Stimulated activated naive CD8-positive, alpha-beta T cell treated with anti-CD3 and anti-CD28 coated beads, Interleukin-15, Interleukin-2, amounts not matched to agents 100 ng/mL and 50 ng/mL, for 24 hours (primary cell): ENCODE data around the gene CELF5.
"Not testable (repeated sequence)": the region's sequence is repeated elsewhere in the genome, so short reads cannot be mapped to it uniquely, and the experiment has no call there.

Experiments used
- H3K27ac Mint-ChIP-seq: one replicate; pipeline ENCODE4 v1.8.0; 2021; ENCODE audit warnings: mild to moderate bottlenecking, mixed read lengths
- H3K27me3 Mint-ChIP-seq: one replicate; pipeline ENCODE4 v1.8.0; 2021; ENCODE audit warnings: mixed read lengths
- H3K36me3 Mint-ChIP-seq: one replicate; pipeline ENCODE4 v1.8.0; 2021; ENCODE audit warnings: low read depth, mixed read lengths
- H3K4me1 Mint-ChIP-seq: one replicate; pipeline ENCODE4 v1.8.0; 2021; ENCODE audit warnings: low read depth, mixed read lengths
- H3K4me3 Mint-ChIP-seq: one replicate; pipeline ENCODE4 v1.8.0; 2021; ENCODE audit warnings: mild to moderate bottlenecking, mixed read lengths
- H3K9me3 Mint-ChIP-seq: one replicate; pipeline ENCODE4 v1.8.0; 2021; ENCODE audit warnings: mixed read lengths

The CELF5 gene

GRCh38 chr19:3333020-3333583, 108.6 kb downstream of the CELF5 start:
- Mint-ChIP-seq H3K27ac (no peak overlapping the region), H3K4me3 (no peak overlapping the region), H3K27me3 (no peaks in the 10 kb centered on the region), H3K9me3 (no peaks in the 10 kb centered on the region), H3K4me1 (no peaks in the 10 kb centered on the region), H3K36me3 (no peaks in the 10 kb centered on the region)

GRCh38 chr19:3333662-3334061, 109.2 kb downstream of the CELF5 start:
- Mint-ChIP-seq H3K9me3 (no peaks in the 10 kb centered on the region), H3K36me3 (no peaks in the 10 kb centered on the region), H3K27ac (no peak overlapping the region), H3K4me1 (peaks cover 5% of the 10 kb centered on the region), H3K4me3 (no peak overlapping the region), H3K27me3 (no peaks in the 10 kb centered on the region)

- not testable (repeated sequence) for H3K4me3 Mint-ChIP-seq, H3K4me1 Mint-ChIP-seq, H3K36me3 Mint-ChIP-seq
These were observed 110.4 kb downstream of the CELF5 start for GRCh38 chr19:3334749-3335430.

GRCh38 chr19:3335431-3336350, 111.2 kb downstream of the CELF5 start:
- Mint-ChIP-seq H3K4me1 (peaks cover 8% of the 10 kb centered on the region), H3K36me3 (no peaks in the 10 kb centered on the region), H3K27ac (no peak overlapping the region), H3K4me3 (no peak overlapping the region), H3K9me3 (no peaks in the 10 kb centered on the region), H3K27me3 (no peaks in the 10 kb centered on the region)

More at GRCh38 chr19:3334749-3335430, 110.4 kb downstream of the CELF5 start:
- H3K27ac Mint-ChIP-seq, H3K9me3 Mint-ChIP-seq, H3K27me3 Mint-ChIP-seq: not testable (repeated sequence)

- Mint-ChIP-seq H3K9me3 (no peaks in the 10 kb centered on the region), H3K4me1 (peaks cover 8% of the 10 kb centered on the region), H3K4me3 (no peak overlapping the region), H3K27ac (no peak overlapping the region), H3K36me3 (no peaks in the 10 kb centered on the region), H3K27me3 (no peaks in the 10 kb centered on the region)
These were observed 111.9 kb downstream of the CELF5 start for GRCh38 chr19:3336351-3336679.

- Mint-ChIP-seq H3K4me1 (peaks cover 8% of the 10 kb centered on the region), H3K36me3 (no peaks in the 10 kb centered on the region), H3K9me3 (no peaks in the 10 kb centered on the region), H3K27ac (no peak overlapping the region), H3K4me3 (no peak overlapping the region), H3K27me3 (no peaks in the 10 kb centered on the region)
These were observed 112.4 kb downstream of the CELF5 start for GRCh38 chr19:3336680-3337523.

GRCh38 chr19:3338541-3339181, 114.2 kb downstream of the CELF5 start:
- no peak overlapping the region for H3K4me3 Mint-ChIP-seq
- H3K36me3 Mint-ChIP-seq: no peaks in the 10 kb centered on the region
- H3K27ac Mint-ChIP-seq: no peak overlapping the region
- H3K27me3 Mint-ChIP-seq: no peaks in the 10 kb centered on the region
- H3K9me3 Mint-ChIP-seq: no peaks in the 10 kb centered on the region
- H3K4me1 Mint-ChIP-seq: peaks cover 10% of the 10 kb centered on the region

GRCh38 chr19:3340340-3340739, 115.9 kb downstream of the CELF5 start:
- Mint-ChIP-seq H3K4me1 (peaks cover 12% of the 10 kb centered on the region), H3K4me3 (no peak overlapping the region), H3K36me3 (no peaks in the 10 kb centered on the region), H3K27ac (no peak overlapping the region), H3K9me3 (no peaks in the 10 kb centered on the region), H3K27me3 (no peaks in the 10 kb centered on the region)

- Mint-ChIP-seq H3K36me3 (no peaks in the 10 kb centered on the region), H3K4me1 (peaks cover 12% of the 10 kb centered on the region), H3K9me3 (no peaks in the 10 kb centered on the region), H3K27ac (no peak overlapping the region), H3K4me3 (no peak overlapping the region), H3K27me3 (no peaks in the 10 kb centered on the region)
These were observed 117.8 kb downstream of the CELF5 start for GRCh38 chr19:3342246-3342645.

- peaks cover 12% of the 10 kb centered on the region for H3K4me1 Mint-ChIP-seq
- H3K9me3 Mint-ChIP-seq, H3K36me3 Mint-ChIP-seq, H3K27ac Mint-ChIP-seq, H3K4me3 Mint-ChIP-seq, H3K27me3 Mint-ChIP-seq: not testable (repeated sequence)
These were observed 118.5 kb downstream of the CELF5 start for GRCh38 chr19:3342962-3343361.

- Mint-ChIP-seq H3K4me3 (no peak overlapping the region), H3K36me3 (no peaks in the 10 kb centered on the region), H3K4me1 (peaks cover 5% of the 10 kb centered on the region), H3K27me3 (no peaks in the 10 kb centered on the region), H3K9me3 (no peaks in the 10 kb centered on the region), H3K27ac (no peak overlapping the region)
These were observed 119.4 kb downstream of the CELF5 start for GRCh38 chr19:3343619-3344502.

- no peak overlapping the region for H3K4me3 Mint-ChIP-seq
- H3K27me3 Mint-ChIP-seq: no peaks in the 10 kb centered on the region
- H3K4me1 Mint-ChIP-seq: peaks cover 4% of the 10 kb centered on the region
- H3K36me3 Mint-ChIP-seq: no peaks in the 10 kb centered on the region
- H3K27ac Mint-ChIP-seq: no peak overlapping the region
- H3K9me3 Mint-ChIP-seq: no peaks in the 10 kb centered on the region
These were observed 120.4 kb downstream of the CELF5 start for GRCh38 chr19:3344608-3345598.
